Measurements from ENCODE around the gene ATP5ME.
"Not testable (repeated sequence)": the region's sequence is repeated elsewhere in the genome, so short reads cannot be mapped to it uniquely, and the experiment has no call there.

The ATP5ME gene

GRCh38 chr4:674172-675035, at the start of gene ATP5ME, which contains the start of gene MYL5:
TSS of gene ATP5ME (minus strand) at chr4:674276. CDS start at chr4:674247, 29 bp downstream.
TSS of gene MYL5 (plus strand) at chr4:674542. CDS start at chr4:678027, 3,485 bp downstream.
- DNase-seq (ENCODE audit: low spot score) = peak; percentile 100

- no peak for DNase-seq (ENCODE audit: low spot score)
These were observed 48.8 kb upstream of the ATP5ME start for GRCh38 chr4:722851-723360.

GRCh38 chr4:722169-722725, 48.2 kb upstream of the ATP5ME start:
- no peak for DNase-seq (ENCODE audit: low spot score)

GRCh38 chr4:721261-722168, 47.4 kb upstream of the ATP5ME start:
- DNase-seq (ENCODE audit: low spot score) = no peak

GRCh38 chr4:720111-720860, 46.2 kb upstream of the ATP5ME start:
- DNase-seq (ENCODE audit: low spot score) = no peak

- DNase-seq (ENCODE audit: low spot score) = no peak
These were observed 44.4 kb upstream of the ATP5ME start for GRCh38 chr4:718460-718859.

GRCh38 chr4:717601-718320, 43.7 kb upstream of the ATP5ME start:
- DNase-seq (ENCODE audit: low spot score) = no peak

GRCh38 chr4:714087-714486, 40.0 kb upstream of the ATP5ME start:
- no peak for DNase-seq (ENCODE audit: low spot score)

GRCh38 chr4:712916-713632, 39.0 kb upstream of the ATP5ME start:
- no peak for DNase-seq (ENCODE audit: low spot score)

GRCh38 chr4:712093-712492, 38.0 kb upstream of the ATP5ME start:
- DNase-seq (ENCODE audit: low spot score) = no peak

- DNase-seq (ENCODE audit: low spot score) = no peak
These were observed 36.8 kb upstream of the ATP5ME start for GRCh38 chr4:710916-711315.

GRCh38 chr4:710116-710515, 36.0 kb upstream of the ATP5ME start:
- DNase-seq (ENCODE audit: low spot score) = no peak

- no peak for DNase-seq (ENCODE audit: low spot score)
These were observed 35.3 kb upstream of the ATP5ME start for GRCh38 chr4:709348-709747.

GRCh38 chr4:708631-708933, 34.5 kb upstream of the ATP5ME start:
- DNase-seq (ENCODE audit: low spot score) = no peak

GRCh38 chr4:707929-708630, 34.0 kb upstream of the ATP5ME start:
- no peak for DNase-seq (ENCODE audit: low spot score)

GRCh38 chr4:706834-707598, 32.9 kb upstream of the ATP5ME start:
- no peak for DNase-seq (ENCODE audit: low spot score)

GRCh38 chr4:706083-706633, 32.1 kb upstream of the ATP5ME start:
- not testable (repeated sequence) for DNase-seq (ENCODE audit: low spot score)

GRCh38 chr4:705278-706082, 31.4 kb upstream of the ATP5ME start, which contains the start of gene PCGF3:
TSS of gene PCGF3 (plus strand) at chr4:705832. CDS start at chr4:733681, 27,849 bp downstream.
- DNase-seq (ENCODE audit: low spot score) = peak; percentile 99
